Activated CD8-positive, alpha-beta memory T cell treated with anti-CD3 and anti-CD28 coated beads for 4 hours (primary cell): Measurements from ENCODE around the gene HOOK2.
A peak's percentile ranks its signal among the peaks of the same experiment; 100 is the strongest.
"Not testable (repeated sequence)": the region's sequence is repeated elsewhere in the genome, so short reads cannot be mapped to it uniquely, and the experiment has no call there.

ENCODE experiments used
- DNase-seq, 2 donors: peaks; one replicate each; pipeline ENCODE4 v3.0.0-alpha.2; 2020; ENCODE audit warnings: low read depth in 2 of 2

Gene HOOK2

GRCh38 chr19:12752056-12752781 is 23.1 kb downstream of the HOOK2 start:
- DNase-seq: no peak

- no peak for DNase-seq
These were observed 23.7 kb downstream of the HOOK2 start, which contains the start of gene BEST2 for GRCh38 chr19:12751635-12752034. TSS of gene BEST2 (plus strand) at chr19:12751791. CDS start at chr19:12752593, 802 bp downstream.

GRCh38 chr19:12750851-12751250 is 24.5 kb downstream of the HOOK2 start:
- no peak for DNase-seq

DNA sequence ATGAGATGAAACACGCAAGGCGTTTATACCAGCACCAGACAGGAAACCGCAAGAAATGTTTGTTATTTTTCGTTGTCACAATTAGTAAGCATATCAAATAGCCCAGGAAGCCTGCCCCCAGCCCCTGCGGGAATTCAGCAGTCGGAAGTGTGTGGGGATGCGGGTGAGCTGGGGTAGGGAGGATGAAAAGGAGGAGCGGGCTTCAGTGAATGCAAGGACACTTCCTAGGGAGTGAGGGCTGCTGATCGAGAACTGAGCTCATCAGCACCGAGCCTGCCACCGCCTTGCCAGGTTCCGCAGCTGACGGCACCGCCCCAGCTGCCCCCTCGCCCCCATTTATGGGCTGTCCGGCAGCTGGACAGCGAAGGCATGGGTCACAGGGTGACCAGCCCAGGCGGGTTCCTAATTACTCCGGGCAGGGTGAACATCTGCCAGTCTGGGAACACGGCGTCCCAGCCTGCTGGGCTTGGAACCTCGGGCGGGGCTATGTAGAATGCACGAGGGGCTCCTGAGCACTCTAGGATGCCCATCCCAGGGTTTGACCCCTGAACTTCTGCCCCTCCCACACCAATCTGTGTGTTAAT is 25.3 kb downstream of the HOOK2 start:
- no peak for DNase-seq

GRCh38 chr19:12748489-12748888 is 26.9 kb downstream of the HOOK2 start:
- DNase-seq: no peak

DNA sequence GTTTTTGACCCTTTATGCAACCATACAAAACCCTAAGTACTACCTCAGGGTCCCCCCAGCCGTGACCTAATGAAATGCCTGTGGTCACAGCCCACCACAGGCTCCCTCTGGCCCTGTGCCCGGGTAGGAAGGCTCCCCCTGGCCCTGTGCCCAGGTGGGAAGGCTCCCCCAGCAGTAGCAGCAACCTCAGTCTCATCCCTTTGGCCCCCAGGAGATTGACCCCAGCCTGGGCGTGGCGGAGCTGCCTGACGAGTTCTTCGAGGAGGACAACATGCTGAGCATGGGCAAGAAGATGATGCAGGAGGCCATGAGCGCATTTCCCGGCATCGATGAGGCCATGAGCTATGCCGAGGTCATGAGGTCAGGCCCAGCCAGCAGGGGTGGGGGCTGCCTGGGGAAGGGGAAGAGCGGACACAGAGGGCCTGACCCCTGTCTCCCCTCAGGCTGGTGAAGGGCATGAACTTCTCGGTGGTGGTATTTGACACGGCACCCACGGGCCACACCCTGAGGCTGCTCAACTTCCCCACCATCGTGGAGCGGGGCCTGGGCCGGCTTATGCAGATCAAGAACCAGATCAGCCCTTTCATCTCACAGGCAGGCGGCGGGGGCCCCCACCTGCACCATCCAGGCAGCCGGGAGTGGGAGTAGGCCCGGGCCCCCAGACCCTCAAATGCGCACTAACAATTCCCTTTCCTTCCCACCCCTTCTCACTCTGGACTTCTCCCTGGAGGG is 30.0 kb downstream of the HOOK2 start:
- DNase-seq: no peak

DNA sequence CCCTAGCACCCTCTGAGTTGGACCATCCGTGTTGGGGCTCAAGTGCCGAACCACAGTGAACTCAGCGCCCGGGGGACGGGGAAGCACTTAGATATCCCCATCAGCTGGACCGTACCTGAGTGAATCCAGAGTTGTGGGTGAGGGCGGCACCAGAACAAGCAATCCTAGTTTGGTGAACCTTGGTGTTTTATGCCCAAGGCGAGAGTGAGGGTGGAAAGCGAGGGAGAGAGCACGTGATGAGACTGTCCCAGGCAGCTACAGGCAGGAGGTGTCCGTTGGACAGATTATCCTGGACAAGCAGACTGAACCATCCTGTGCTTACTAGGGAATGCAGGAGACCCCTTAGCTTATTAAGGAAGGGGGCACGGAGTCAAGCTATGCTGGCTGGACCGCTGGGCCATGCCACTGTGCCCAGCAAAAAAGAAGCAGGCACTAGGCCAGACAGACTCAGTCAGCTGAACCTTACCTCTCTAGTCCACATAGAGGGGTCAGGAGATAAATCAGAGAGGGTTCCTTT is 37.5 kb downstream of the HOOK2 start:
- no peak for DNase-seq

DNA sequence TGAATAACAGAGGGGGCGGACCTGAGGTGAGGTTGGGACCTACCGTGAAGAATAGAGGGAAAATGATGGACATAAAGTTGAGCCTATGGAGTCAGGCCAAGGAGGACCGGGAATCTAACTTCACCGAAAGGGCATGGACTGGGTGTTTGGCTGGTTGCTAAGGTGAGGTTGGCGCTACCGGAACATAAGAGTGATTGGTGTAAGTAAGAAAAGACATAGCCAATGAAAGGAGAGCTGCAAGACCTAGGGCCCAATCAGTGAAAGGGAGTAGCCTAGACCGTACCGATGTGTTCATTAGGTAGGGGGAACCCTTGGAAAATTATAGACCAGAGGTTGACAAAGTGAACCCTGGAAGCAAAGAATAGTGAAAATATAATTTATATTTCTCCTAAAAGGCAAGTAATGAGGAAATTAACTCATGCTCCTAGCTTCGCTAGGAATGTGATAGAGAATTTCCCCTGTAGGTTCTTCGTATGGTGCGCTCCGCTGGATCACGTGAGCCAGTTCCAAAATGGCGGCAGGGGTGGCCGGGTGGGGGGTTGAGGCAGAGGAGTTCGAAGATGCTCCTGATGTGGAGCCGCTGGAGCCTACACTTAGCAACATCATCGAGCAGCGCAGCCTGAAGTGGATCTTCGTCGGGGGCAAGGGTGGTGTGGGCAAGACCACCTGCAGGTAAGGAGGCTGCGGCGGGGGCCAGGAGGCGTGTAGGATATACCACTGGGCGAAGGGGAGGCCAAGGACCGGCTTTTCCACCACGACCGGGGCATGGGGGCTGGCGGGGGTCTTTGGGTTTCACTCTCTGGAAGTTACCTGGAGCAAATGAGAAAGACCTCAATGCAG is 38.1 kb downstream of the HOOK2 start, which contains the start of gene GET3:
GET3 (plus strand) TSS at position 503 of the 840 bp plus-strand sequence; CDS start at position 512, 9 bp downstream.
- peak; percentile 48 to 66 for DNase-seq

GRCh38 chr19:12733369-12734214 is 41.8 kb downstream of the HOOK2 start:
- no peak for DNase-seq

GRCh38 chr19:12731337-12731736 is 44.0 kb downstream of the HOOK2 start:
- DNase-seq: no peak

GRCh38 chr19:12730064-12730463 is 45.3 kb downstream of the HOOK2 start:
- DNase-seq: no peak

- DNase-seq: no peak
These were observed 47.5 kb downstream of the HOOK2 start for GRCh38 chr19:12727745-12728433.

DNA sequence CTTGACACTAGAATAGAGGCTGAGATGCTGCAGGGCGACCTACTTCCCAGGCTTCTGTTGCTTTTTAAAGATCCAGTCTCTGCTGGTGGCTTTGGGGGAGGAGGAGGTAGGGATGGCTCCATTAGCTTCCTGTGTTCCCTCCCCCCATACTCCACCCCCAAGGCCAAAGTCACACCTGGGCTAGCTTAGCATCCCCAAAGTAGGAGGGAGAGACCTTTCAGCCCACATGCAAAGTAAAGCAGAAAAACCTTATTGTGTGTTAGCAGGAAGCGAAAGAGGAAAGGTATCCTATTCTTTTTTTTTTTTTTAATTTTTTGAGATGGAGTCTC is 48.4 kb downstream of the HOOK2 start:
- no peak for DNase-seq

DNA sequence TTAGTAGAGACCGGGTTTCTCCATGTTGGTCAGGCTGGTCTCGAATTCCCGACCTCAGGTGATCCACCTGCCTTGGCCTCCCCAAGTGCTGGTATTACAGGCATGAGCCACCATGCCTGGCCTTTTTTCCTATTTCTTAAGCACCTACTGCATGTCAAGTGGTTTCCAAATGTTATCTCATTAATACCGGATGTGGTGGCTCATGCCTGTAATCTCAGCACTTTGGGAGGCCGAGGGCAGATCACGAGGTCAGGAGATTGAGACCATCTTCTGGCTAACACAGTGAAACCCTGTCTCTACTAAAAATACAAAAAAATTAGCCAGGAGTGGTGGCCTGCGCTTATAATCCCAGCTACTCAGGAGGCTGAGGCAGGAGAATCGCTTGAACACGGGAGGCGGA is 49.7 kb downstream of the HOOK2 start:
- not testable (repeated sequence) for DNase-seq

GRCh38 chr19:12723641-12724426 is 51.5 kb downstream of the HOOK2 start, which contains the start of gene TNPO2:
TSS of gene TNPO2 (minus strand) at chr19:12723932. CDS start at chr19:12720977, 2,955 bp downstream.
- DNase-seq: peak; percentile 33 to 54

DNA sequence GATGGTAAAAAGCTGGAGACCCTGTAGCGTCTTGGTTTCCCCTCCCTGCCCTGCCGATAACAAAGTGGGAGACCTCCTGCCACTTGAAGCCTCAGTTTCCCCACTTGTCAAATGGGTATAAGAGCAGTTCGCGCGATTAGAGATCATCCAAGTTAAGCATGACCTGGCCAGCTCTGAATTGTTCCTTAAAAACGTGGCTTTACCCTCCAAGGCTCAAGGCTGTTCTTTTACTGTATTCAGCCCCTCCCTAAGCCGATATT is 52.0 kb downstream of the HOOK2 start:
- DNase-seq: no peak

DNA sequence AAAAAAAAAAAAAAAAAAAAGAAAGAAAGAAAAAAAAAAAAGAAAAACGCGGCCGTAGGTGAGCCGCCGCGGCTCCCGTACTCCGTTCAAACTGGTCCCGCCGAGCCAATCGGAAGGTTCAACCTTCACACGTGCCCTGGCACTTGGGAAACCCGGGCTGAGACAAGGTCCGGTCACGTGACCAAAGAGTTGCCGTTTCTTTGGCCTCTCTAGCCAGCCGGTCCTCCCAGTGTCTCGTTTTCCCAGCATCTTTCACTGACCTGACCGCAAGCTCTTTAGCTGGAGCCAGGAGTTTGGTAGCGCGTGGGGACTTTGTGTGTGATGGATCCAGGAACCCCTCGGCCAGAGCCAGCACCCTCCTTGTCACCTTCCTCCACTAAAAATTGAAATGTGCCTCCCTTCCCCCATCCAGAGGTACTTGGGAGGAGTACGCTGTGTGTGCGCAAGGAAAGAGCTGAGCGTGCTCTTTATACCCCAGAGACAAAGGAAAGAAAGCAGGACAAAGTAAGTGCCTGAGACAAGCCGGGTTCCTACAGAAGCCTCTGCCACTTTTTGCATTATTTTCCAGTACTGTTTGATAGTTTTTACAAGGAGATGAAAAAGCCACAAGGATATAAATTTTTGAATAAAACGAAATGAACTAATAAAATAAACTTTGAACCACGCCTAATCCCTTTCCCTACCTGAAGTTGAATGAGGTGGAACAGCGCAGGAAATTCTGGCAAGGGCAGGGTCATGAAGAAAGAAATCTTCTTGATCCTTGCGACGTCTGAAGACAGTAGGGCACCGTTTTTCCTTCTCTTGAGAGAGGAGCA is 52.6 kb downstream of the HOOK2 start:
- peak; percentile 85 to 92 for DNase-seq
